Measurements from ENCODE around the gene SLC5A6.
"Not testable (repeated sequence)": the region's sequence is repeated elsewhere in the genome, so short reads cannot be mapped to it uniquely, and the experiment has no call there.

SLC5A6 gene

GRCh38 chr2:27211241-27211942, 676 bp downstream of the SLC5A6 start:
- peak; percentile 1 for ATAC-seq (replicated peaks; ENCODE audit: extremely low read depth, poor library complexity, severe bottlenecking)
- H3K27me3 Mint-ChIP-seq, result no peaks in the 10 kb centered on the region
- peak overlapping the region; percentile 99 for H3K4me3 Mint-ChIP-seq
- H3K36me3 Mint-ChIP-seq (ENCODE audit: insufficient read depth), result peaks cover 24% of the 10 kb centered on the region
- peak overlapping the region; percentile 100 for H3K27ac Mint-ChIP-seq (ENCODE audit: low read depth)
- no peaks in the 10 kb centered on the region for H3K9me3 Mint-ChIP-seq
- peaks cover 29% of the 10 kb centered on the region for H3K4me1 Mint-ChIP-seq
- peak in 1 of 2 donors; percentile 29 for DNase-seq (ENCODE audit: low spot score in 2 of 2)

GRCh38 chr2:27209621-27210401, 2.3 kb downstream of the SLC5A6 start:
- no peak overlapping the region for H3K27ac Mint-ChIP-seq (ENCODE audit: low read depth)
- H3K4me1 Mint-ChIP-seq, result peaks cover 24% of the 10 kb centered on the region
- no peaks in the 10 kb centered on the region for H3K27me3 Mint-ChIP-seq
- peak overlapping the region; percentile 24 for H3K4me3 Mint-ChIP-seq
- peaks cover 26% of the 10 kb centered on the region for H3K36me3 Mint-ChIP-seq (ENCODE audit: insufficient read depth)
- no peaks in the 10 kb centered on the region for H3K9me3 Mint-ChIP-seq
- no peak for DNase-seq (ENCODE audit: low spot score in 2 of 2)
- no peak for ATAC-seq (replicated peaks; ENCODE audit: extremely low read depth, poor library complexity, severe bottlenecking)

GRCh38 chr2:27208486-27209050, 3.5 kb downstream of the SLC5A6 start:
- no peak overlapping the region for H3K27ac Mint-ChIP-seq (ENCODE audit: low read depth)
- H3K4me1 Mint-ChIP-seq, result peaks cover 21% of the 10 kb centered on the region
- no peaks in the 10 kb centered on the region for H3K9me3 Mint-ChIP-seq
- H3K4me3 Mint-ChIP-seq, result no peak overlapping the region
- no peak for DNase-seq (ENCODE audit: low spot score in 2 of 2)
- ATAC-seq (replicated peaks; ENCODE audit: extremely low read depth, poor library complexity, severe bottlenecking), result no peak
- H3K36me3 Mint-ChIP-seq (ENCODE audit: insufficient read depth), result peaks cover 31% of the 10 kb centered on the region
- H3K27me3 Mint-ChIP-seq, result no peaks in the 10 kb centered on the region

- Mint-ChIP-seq H3K27ac (ENCODE audit: low read depth) (no peak overlapping the region), H3K9me3 (no peaks in the 10 kb centered on the region), H3K4me3 (no peak overlapping the region), H3K4me1 (peaks cover 9% of the 10 kb centered on the region), H3K27me3 (no peaks in the 10 kb centered on the region), H3K36me3 (ENCODE audit: insufficient read depth) (peaks cover 30% of the 10 kb centered on the region)
- no peak for DNase-seq (ENCODE audit: low spot score in 2 of 2)
- ATAC-seq (replicated peaks; ENCODE audit: extremely low read depth, poor library complexity, severe bottlenecking), result no peak
Observed at GRCh38 chr2:27206346-27206745, 5.7 kb downstream of the SLC5A6 start.

- ATAC-seq (replicated peaks; ENCODE audit: extremely low read depth, poor library complexity, severe bottlenecking) (no peak), DNase-seq (ENCODE audit: low spot score in 2 of 2) (no peak)
- Mint-ChIP-seq H3K27ac (ENCODE audit: low read depth) (no peak overlapping the region), H3K4me3 (no peak overlapping the region), H3K9me3 (no peaks in the 10 kb centered on the region), H3K36me3 (ENCODE audit: insufficient read depth) (peaks cover 33% of the 10 kb centered on the region), H3K27me3 (no peaks in the 10 kb centered on the region), H3K4me1 (peaks cover 9% of the 10 kb centered on the region)
Observed at GRCh38 chr2:27205206-27205605, 6.9 kb downstream of the SLC5A6 start.

- Mint-ChIP-seq H3K4me1 (peaks cover 3% of the 10 kb centered on the region), H3K9me3 (no peaks in the 10 kb centered on the region), H3K4me3 (no peak overlapping the region), H3K27me3 (no peaks in the 10 kb centered on the region), H3K27ac (ENCODE audit: low read depth) (no peak overlapping the region), H3K36me3 (ENCODE audit: insufficient read depth) (peaks cover 35% of the 10 kb centered on the region)
- ATAC-seq (replicated peaks; ENCODE audit: extremely low read depth, poor library complexity, severe bottlenecking) (no peak), DNase-seq (ENCODE audit: low spot score in 2 of 2) (no peak)
Observed at GRCh38 chr2:27204566-27204965, 7.5 kb downstream of the SLC5A6 start.

- Mint-ChIP-seq H3K4me3 (no peak overlapping the region), H3K27ac (ENCODE audit: low read depth) (no peak overlapping the region), H3K9me3 (no peaks in the 10 kb centered on the region), H3K36me3 (ENCODE audit: insufficient read depth) (peaks cover 38% of the 10 kb centered on the region), H3K27me3 (no peaks in the 10 kb centered on the region), H3K4me1 (no peaks in the 10 kb centered on the region)
- ATAC-seq (replicated peaks; ENCODE audit: extremely low read depth, poor library complexity, severe bottlenecking) (no peak), DNase-seq (ENCODE audit: low spot score in 2 of 2) (no peak)
Observed at GRCh38 chr2:27203741-27204140, 8.3 kb downstream of the SLC5A6 start.

- Mint-ChIP-seq H3K27me3 (no peaks in the 10 kb centered on the region), H3K27ac (ENCODE audit: low read depth) (no peak overlapping the region), H3K9me3 (no peaks in the 10 kb centered on the region), H3K4me3 (no peak overlapping the region), H3K4me1 (no peaks in the 10 kb centered on the region), H3K36me3 (ENCODE audit: insufficient read depth) (peaks cover 38% of the 10 kb centered on the region)
- DNase-seq (ENCODE audit: low spot score in 2 of 2) (no peak), ATAC-seq (replicated peaks; ENCODE audit: extremely low read depth, poor library complexity, severe bottlenecking) (no peak)
Observed at GRCh38 chr2:27202854-27203253, 9.2 kb downstream of the SLC5A6 start.

GRCh38 chr2:27201675-27202074, 10.4 kb downstream of the SLC5A6 start:
- H3K36me3 Mint-ChIP-seq (ENCODE audit: insufficient read depth), result peaks cover 30% of the 10 kb centered on the region
- H3K4me1 Mint-ChIP-seq, result no peaks in the 10 kb centered on the region
- ATAC-seq (replicated peaks; ENCODE audit: extremely low read depth, poor library complexity, severe bottlenecking) (no peak), DNase-seq (ENCODE audit: low spot score in 2 of 2) (no peak)
- no peak overlapping the region for H3K4me3 Mint-ChIP-seq
- no peaks in the 10 kb centered on the region for H3K27me3 Mint-ChIP-seq
- H3K9me3 Mint-ChIP-seq, result no peaks in the 10 kb centered on the region
- H3K27ac Mint-ChIP-seq (ENCODE audit: low read depth), result no peak overlapping the region

GRCh38 chr2:27199241-27199640, 12.8 kb downstream of the SLC5A6 start:
- Mint-ChIP-seq H3K9me3 (no peaks in the 10 kb centered on the region), H3K27ac (ENCODE audit: low read depth) (no peak overlapping the region), H3K4me3 (no peak overlapping the region), H3K36me3 (ENCODE audit: insufficient read depth) (peaks cover 21% of the 10 kb centered on the region), H3K4me1 (no peaks in the 10 kb centered on the region), H3K27me3 (no peaks in the 10 kb centered on the region)
- no peak for DNase-seq (ENCODE audit: low spot score in 2 of 2)
- ATAC-seq (replicated peaks; ENCODE audit: extremely low read depth, poor library complexity, severe bottlenecking), result no peak

GRCh38 chr2:27198627-27199026, 13.4 kb downstream of the SLC5A6 start:
- H3K27ac Mint-ChIP-seq (ENCODE audit: low read depth), result no peak overlapping the region

GRCh38 chr2:27198068-27198467, 14.0 kb downstream of the SLC5A6 start:
- not testable (repeated sequence) for ATAC-seq (replicated peaks; ENCODE audit: extremely low read depth, poor library complexity, severe bottlenecking); H3K27me3 Mint-ChIP-seq; H3K27ac Mint-ChIP-seq (ENCODE audit: low read depth); H3K4me3 Mint-ChIP-seq; H3K9me3 Mint-ChIP-seq; H3K4me1 Mint-ChIP-seq; DNase-seq (ENCODE audit: low spot score in 2 of 2)
- H3K36me3 Mint-ChIP-seq (ENCODE audit: insufficient read depth), result peaks cover 18% of the 10 kb centered on the region

More at GRCh38 chr2:27198627-27199026, 13.4 kb downstream of the SLC5A6 start:
- DNase-seq (ENCODE audit: low spot score in 2 of 2) (no peak), ATAC-seq (replicated peaks; ENCODE audit: extremely low read depth, poor library complexity, severe bottlenecking) (no peak)
- Mint-ChIP-seq H3K4me3 (no peak overlapping the region), H3K36me3 (ENCODE audit: insufficient read depth) (peaks cover 20% of the 10 kb centered on the region), H3K9me3 (no peaks in the 10 kb centered on the region), H3K4me1 (no peaks in the 10 kb centered on the region), H3K27me3 (no peaks in the 10 kb centered on the region)

- not testable (repeated sequence) for H3K4me1 Mint-ChIP-seq; ATAC-seq (replicated peaks; ENCODE audit: extremely low read depth, poor library complexity, severe bottlenecking); H3K27ac Mint-ChIP-seq (ENCODE audit: low read depth); H3K4me3 Mint-ChIP-seq; H3K27me3 Mint-ChIP-seq; H3K9me3 Mint-ChIP-seq; DNase-seq (ENCODE audit: low spot score in 2 of 2); H3K36me3 Mint-ChIP-seq (ENCODE audit: insufficient read depth)
Observed at GRCh38 chr2:27195799-27196198, 16.3 kb downstream of the SLC5A6 start.
